Stimulated activated CD4-positive, alpha-beta T cell treated with anti-CD3 and anti-CD28 coated beads, TNF-alpha, amount 100 ng/mL, for 4 hours (primary cell): ENCODE results near the gene RNU1-2.
A peak's percentile ranks its signal among the peaks of the same experiment; 100 is the strongest.
"Not testable (repeated sequence)": the region's sequence is repeated elsewhere in the genome, so short reads cannot be mapped to it uniquely, and the experiment has no call there.

Experiments
- DNase-seq, 3 experiments: peaks; one replicate each; pipeline ENCODE4 v3.0.0-alpha.2; 2020; ENCODE audit warnings: low read depth in 3 of 3

The RNU1-2 gene

DNA sequence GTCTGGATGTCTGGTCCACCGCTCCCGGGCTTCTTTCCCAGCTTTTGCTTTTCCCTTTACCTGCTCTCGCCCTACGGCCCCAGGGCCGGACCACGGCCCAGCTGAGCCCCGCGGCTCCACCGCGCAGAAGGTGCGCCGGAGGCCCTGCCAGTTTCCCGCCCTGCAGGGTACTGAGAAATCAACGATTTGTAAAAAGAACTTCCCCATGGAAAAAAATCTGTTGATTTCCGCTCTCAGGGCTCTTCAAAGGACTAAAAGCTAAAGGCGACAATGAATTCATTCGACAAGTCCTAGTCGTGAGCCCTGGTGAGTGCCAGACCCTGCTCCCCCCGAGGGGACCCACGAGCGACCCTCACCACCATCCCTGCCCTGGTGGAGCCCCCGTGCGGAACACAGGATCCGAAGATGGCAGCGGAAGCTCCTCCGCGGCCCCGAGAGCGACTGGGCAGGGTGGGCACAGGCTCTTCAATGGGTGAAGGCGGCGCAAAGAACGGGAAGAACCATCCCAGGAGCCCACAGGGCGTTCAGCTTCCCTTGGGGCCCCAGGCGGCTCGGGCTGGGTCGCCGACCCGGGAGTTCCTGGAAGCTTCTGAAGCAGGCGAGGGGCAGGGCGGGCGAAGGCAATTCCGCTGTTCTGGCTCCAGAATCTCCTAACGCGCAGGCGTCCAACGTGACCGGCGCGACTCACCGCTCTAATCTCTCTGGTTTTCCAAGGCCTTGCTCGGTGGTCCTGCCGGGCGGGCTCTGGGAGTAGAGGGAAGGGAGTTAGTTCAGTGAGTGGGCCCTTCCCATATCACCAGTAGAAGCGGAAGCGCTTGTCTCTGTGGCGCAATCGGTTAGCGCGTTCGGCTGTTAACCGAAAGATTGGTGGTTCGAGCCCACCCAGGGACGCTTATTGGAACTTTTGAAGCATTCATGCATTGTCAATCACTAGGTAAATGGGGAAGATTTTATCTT lies 6.6 kb upstream of the RNU1-2 start:
- DNase-seq: peak; percentile 26 to 62 (median 36)

DNA sequence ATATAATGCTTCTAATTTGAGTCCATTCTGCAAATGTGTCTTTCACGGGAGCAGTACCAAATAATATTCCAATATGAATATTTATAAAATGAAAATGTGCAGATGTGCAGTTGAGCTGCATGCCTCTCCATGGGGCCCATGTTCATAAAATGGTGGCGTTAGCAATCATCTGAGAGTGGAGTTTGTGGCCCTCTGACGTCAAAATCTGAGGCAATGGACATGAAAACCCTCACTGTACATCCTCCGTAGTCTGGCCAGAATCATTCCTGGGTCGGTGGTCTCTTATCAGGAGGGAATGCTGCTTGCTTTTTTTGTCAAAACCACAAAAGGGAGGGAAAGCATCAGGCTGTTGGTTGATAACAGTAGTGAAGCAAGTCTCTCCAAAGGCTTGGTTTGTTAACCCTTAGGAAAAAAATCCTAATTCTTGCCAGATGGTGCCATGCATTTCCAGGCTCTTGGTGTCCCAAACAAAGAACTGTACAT lies 5.2 kb upstream of the RNU1-2 start:
- DNase-seq: not testable (repeated sequence)

DNA sequence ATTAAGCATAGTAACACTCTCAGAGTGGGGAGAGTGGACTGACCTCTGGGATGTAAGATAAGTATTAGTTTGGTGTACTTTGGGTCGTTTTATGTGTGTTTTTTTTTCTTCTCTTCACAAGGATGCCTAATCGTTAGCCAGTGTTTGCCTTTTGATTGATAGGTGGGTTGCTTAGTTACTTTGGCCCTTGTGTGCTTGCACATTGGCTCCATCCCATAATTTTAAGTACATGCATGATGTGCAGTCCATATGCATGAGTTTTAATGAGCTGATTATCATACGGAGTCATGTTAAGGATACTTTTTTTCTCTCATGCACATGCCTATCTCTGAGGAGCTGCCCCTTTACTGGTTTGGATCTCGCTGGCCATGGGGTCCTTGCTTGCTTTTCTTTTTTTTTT lies 4.7 kb upstream of the RNU1-2 start:
- DNase-seq: not testable (repeated sequence)

DNA sequence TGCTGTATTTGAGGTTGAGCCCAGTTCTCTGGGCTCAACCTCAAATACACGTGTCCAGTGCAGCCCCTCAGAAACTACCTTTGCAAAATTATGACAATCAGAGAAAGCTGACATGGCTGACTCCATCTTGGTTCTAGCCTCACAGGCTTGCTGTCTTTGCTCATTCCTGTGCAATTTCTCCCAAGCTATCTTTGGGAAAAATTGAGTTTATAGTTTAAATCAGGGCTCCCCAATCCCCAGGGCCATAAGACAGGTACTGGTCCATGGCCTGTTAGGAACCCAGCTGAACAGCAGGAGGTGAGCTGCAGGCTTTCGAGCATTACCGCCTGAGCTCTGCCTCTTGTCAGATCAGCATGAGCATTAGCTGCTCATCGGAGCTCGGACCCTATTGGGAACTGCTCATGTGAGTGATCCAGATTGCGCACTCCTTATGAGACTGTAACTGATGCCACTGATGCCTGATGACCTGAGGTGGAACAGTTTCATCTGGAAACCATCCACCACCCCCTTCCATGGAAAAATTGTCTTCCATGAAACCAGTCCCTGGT lies 2.7 kb upstream of the RNU1-2 start:
- not testable (repeated sequence) for DNase-seq

DNA sequence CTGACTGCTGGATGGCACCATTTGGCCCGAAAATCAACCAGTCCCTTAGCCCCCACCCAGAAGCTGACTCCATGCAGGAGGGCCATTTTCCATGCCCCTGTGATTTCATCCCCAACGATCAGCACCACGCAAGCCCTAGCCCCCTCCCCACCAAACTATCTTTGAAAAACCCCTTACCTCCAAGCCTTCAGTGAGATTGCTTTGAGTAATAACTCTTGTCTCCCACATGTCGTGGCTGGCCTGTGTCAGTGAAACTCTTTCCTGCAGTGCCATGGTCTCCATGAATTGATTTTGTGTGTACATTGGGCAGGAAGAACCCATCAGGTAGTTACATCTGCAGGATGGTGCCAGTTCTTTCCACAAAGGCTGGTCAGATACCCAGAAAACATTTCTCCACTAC lies 2.0 kb upstream of the RNU1-2 start:
- not testable (repeated sequence) for DNase-seq

DNA sequence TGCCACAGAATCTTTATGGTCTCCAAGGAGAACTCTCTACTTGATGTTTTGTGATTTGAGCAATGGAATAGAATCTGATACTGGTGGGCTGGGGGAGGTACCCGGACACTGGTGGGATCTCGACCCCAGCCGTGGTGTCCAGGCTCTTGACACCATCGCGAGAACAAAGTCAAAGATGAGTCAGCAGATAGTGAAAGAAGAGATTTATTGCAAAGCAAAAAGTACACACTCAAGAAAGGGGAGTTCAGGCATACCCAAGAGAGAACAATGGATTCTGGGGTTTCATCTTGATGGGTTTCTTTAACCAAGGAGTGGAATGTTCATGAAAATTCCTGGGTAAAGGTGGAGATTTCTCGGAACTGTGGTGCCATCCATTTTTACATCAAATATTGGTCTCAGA lies 1.4 kb upstream of the RNU1-2 start:
- not testable (repeated sequence) for DNase-seq

DNA sequence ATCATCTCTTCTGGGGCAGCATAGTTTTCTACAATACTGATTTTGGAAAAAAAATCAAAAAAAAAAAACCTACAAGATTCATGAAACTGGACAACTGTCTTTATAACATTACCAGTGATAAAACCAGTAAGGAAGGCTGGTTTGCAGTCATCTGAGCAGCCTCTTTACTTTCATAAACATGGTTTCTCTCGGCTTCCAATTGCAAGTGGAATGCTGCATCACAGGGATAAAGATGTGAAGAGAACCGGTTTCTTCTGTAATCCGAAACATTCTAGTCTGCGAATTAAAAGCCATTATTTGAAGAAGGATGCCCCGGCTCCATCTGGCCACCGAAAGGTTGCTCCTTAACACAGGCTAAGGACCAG lies 565 bp upstream of the RNU1-2 start:
- not testable (repeated sequence) for DNase-seq

DNA sequence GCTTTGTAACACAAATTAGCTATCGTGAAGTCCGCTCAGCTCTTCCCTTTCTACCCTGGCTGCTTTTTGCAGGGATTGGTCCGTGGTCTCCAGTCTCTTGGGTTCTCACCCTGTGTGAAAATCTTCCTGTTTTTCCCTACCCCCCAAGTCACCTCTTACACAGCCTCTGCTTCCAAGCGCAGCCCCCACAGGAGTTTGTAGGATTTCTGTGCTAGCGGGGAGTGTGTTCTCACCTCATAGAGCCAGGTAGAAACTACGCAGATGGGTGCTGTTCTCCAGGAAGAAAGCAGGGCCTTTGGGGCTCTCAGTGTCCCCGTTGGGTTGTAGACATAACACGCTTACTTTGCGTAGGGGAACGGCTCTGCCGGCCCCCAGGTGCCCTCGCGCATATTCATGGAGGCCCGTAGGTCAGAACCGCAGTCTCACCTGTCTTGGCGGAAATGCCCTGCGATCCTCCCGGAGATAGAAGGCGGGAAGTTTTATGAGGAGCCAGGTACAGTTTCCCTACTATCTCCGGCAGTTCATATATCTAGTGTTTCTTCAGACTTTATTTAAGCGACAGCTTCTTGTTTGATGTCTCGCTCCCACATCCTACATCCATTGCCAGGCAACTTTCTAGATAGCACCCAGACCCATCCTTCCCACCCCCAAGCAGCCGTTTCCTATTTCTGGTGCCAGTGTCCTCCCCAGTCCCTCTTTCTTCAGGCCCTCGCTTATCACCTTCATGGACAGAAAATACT lies 706 bp downstream of the RNU1-2 start:
- DNase-seq: peak; percentile 35 to 57 (median 41)

DNA sequence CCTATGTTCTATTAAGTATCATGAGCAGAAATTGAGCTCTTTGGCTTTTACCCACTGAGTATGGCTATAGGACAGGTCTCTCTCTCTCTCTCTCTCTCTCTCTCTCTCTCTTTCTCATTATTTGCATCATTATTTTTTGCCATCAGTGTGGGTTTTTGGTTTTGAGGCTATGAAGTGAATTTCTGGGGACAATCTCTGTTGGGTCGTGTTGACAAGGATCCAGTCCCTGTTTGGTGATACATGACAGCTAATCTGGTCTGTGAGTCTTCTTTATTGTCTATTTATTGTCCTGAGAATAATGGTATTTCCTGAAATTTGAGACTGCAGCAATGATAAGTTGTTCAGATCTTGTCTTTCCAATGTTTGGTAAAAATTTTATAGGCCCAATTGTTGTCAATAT lies 1.9 kb downstream of the RNU1-2 start:
- DNase-seq: not testable (repeated sequence)

DNA sequence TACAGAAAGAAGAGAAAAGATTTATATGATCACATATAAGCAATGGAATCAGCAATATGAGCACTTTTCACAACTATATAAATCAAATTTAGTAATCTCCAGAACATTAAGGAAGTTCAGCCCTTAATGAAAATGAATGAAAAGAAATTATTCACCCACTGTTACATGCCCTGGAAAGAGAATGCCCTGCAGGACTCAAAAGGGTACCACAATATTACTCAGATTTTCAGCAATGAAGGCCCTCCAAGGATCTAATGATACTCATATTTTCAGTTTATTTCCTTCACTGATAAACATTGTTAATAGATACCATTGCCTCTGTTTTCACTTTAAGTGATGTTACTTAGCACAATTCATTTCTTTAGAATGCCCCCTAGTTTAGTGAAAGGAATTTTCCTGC lies 2.5 kb downstream of the RNU1-2 start:
- not testable (repeated sequence) for DNase-seq

DNA sequence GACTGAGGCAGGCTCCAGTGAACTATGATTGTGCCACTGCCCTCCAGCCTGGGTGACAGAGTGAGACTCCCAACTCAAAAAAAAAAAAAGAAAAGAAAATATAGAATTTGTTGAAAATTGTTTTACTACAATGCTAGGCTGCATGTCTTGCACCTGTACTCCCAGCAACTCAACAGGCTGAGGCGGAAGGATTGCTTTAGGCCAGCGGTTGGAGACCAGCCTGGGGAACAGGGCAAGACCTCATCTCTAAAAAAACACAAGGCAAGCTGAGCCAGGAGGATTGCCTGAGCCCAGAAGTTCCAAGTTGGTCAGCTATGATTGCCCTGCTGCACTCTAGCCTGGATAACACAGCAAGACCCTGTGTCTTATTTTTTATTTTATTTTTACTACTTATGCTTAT lies 3.2 kb downstream of the RNU1-2 start:
- not testable (repeated sequence) for DNase-seq

DNA sequence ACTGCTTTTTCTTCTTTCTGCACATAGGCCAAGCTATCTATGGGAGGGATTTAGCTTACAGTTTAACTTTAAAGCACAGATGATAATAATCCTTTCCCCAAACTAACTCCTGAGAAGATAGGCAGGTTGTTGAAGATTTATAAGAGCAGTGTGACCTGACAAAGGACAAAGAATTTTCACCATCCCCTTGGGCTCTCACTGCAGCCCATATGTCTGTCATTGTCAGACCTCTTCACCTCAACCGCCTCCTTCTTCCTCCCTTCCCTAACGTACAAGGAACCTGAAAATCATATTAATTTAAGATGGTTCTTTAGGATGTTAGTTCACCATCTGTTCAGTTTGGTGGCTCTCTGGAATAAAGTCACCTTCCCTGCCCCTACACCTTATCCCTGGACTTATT lies 5.0 kb downstream of the RNU1-2 start:
- no peak for DNase-seq

DNA sequence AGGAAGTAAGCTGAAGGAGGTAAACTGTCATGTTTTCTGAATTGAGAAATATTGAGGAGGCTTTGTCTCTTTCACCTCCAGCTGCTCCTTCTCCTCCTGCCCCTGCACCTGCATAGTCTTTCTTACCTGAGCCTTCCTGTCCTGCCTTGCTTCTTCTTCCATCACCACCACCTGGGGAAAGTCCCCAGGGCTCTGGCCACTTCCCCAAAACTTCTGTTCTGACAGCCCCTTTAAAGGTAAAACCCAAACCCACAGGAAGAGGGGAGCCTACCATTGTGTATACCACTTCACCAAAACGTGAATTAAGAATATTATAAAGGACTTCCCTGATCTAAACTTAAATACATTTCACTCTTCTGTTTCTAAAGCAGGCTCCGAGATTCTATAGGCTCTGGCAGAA lies 5.6 kb downstream of the RNU1-2 start:
- DNase-seq: not testable (repeated sequence)

DNA sequence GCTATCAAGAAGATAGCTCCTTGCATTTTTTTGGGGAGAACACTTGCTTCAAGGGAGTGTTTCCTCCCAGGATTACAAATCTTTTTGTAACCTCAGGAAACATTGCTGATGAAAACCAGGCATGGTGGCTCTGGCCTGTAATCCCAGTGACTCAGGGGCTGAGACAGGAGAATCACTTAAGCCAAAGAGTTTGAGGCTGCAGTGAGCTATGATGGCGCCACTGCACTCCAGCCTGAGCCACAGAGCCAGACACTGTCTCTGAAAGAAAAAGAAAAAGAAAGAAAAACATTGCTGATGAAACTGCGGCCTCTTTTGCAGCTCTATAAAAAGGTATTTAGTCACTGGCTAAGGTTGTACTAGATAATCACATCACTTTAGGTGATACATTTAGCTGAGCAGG lies 7.3 kb downstream of the RNU1-2 start:
- DNase-seq: no peak

DNA sequence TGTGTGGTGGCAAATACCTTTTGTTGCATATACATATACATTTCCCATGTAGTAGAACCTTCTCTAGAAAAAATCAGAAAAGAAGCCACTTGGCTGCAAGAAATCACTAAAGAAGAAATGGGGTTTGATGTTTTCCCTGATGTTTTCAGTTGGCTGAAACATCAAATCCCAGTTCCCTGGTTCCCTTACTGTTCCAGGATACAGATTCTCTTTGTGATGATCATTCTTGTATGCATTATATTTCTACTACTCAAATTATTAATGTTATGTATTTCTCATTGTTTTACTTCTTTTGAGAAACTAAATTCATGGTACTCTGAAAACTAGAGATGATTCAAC lies 7.6 kb downstream of the RNU1-2 start:
- no peak for DNase-seq

DNA sequence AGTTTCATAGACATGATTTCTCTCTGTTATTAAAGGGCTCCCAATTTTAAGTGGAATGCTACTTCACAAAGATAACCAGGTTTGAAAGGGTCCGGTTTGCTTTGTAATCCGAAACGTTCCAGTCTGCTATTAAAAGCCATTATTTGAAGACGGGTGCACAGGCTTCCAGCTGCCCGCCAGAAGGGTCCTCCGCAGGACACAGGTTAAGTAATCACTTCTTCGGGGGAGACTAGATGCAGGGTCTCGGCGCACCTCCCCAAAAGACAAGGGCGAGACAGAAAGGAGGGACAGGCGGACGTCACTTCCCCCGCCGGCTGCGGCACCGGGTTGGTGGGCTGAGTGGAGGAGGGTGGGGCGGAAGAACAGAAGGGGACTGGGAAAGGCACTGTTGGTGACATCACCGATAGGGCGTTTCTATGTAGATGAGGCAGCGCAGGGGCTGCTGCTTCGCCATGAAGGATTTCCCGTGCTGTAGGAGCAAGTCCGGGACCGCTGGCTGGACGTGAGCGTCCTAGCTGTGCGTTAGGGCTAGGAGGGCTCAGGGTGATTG lies 8.9 kb downstream of the RNU1-2 start:
- peak; percentile 91 to 100 (median 98) for DNase-seq

DNA sequence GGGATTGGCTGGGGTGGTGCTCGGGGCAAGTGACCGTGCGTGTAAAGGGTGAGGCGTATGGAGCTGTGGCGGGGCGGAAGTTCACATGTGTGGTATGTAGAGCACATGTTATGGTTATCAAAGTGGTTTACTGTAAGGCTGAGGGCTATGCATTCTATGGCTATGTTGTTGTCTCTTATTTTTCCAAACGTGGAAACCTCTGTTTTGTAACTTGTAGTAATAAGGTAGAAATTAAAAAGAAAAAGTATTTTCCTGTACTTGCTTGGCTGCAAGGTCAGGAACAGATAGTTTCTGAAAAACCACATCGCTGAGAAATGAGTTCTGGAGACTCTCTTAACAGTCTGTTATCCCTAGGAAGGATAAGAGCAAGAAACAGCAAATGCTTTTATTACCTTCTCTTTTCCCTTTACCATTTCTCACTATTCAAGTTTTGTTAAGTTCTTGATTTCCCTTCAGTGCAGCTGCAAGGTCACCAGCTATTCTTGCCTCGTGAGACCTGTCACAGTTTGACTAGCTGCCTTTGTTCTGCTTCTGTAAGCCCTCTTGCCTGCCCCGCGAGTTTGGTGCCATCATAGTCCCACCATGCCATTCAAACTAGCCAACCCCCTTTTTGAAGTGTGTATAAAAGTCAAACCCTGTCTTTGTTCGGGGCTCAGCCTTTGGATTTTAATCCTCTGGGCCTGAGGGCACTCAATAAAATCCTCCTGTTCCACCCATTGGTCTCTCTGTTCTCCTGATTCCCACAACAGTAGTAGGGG lies 9.5 kb downstream of the RNU1-2 start:
- no peak for DNase-seq

DNA sequence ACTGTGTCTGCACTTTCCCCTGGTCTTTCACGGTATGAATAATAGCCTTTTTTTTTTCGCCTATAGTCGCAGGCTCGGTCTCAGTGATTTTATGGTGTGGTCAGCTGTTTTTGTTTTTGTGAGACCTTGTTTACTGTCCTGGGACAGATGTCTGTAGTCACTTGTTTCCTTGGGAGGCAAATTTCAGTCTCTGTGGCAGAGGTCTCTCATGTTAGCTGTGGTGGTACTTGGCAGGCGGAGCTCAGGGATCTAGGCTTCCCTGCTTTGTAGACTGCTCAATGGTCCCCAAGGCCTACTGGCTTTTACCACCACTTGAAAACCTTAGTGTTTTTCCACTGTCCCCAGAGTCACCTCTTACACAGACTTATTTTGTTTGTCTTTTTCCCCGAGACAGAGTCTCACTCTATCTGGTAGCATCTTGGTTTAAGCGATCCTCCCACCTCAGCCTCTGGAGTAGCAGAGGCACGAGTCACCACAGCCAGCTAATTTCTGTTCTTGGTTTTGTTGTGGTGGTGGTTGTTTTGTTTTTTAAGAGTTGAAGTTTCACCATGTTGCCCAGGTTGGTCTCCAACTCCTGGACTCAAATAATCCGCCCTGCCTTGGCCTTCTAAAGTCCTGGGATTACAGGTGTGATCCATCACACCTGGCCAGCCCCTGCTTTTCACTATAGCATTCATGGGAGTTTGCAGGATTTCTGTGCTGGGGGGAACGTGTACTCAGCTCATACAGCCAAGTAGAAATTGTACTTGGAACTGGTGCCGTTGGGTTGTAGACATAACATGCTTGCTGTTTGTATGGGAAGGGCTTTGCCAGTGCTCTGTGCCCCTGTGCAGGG lies 10.3 kb downstream of the RNU1-2 start:
- DNase-seq: no peak

DNA sequence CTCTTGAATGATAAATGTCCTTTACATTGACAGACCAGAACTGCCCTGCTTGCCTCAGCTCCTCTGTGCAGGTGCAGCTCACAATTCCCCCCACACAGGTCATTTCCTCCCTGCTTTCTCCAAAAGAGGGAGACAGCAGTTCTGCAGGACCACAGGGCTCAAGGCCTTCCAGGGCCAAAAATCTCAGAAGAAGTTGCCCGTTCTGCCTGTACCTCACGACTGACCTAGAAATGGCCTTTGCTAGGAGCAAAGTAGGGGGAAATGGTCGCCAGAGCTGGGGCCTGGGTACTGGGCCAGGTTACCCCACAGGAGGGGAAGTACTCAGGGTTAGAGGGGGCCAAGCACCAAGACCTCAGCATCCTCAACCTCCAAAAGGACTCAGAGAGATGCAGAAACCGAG lies 11.1 kb downstream of the RNU1-2 start:
- DNase-seq: no peak

DNA sequence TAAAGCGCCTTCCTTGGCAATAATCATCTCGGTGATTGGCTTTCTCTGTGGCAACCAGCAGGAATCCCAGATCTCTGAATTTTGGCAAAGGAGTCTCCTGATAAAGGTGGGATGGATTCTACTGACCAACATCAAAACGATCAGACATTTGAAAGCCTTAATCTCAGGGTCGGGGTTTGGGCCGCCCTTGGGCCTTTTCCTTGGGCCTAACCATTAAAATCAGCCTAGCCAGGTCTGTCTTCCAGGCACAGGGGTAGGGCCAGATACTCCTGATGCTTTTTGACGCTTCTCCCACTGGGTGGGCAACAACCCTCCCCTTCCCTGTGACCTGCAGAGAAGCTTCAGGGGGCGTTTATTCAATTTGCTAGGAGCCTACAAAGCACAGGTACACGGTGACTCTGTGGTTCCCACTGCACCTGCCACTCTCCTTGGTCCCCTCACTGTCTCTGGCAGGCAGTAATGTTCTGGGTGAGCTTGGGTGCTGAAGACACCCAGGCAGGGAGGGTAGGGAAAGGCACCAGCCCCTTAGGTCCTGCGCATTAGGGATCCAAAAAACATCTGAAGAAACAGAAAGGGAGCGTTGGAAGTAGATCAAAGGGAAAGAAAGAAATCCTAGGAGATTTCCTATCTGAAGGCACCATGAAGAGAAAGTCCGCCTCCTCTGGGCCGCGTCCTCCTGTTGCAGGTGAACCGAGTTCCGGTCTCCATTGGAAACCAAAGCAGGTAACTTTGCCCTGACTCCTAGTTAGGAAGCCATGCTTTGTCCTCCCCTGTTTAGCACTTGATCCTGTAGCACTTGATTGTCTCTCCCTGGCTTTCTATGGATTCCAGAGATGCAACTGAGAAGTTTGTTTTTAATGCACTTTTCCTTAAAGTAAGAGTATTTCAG lies 12.3 kb downstream of the RNU1-2 start:
- no peak for DNase-seq
